DMS 273 (cell line): ENCODE measurements around the gene CRYM.
"Not testable (repeated sequence)": the region's sequence is repeated elsewhere in the genome, so short reads cannot be mapped to it uniquely, and the experiment has no call there.

ENCODE experiments used
- DNase-seq: peaks from one replicate; lab custom pipeline; 2025; ENCODE audit not compliant: unreplicated experiment; lab: John Stamatoyannopoulos, UW

The CRYM gene

DNA sequence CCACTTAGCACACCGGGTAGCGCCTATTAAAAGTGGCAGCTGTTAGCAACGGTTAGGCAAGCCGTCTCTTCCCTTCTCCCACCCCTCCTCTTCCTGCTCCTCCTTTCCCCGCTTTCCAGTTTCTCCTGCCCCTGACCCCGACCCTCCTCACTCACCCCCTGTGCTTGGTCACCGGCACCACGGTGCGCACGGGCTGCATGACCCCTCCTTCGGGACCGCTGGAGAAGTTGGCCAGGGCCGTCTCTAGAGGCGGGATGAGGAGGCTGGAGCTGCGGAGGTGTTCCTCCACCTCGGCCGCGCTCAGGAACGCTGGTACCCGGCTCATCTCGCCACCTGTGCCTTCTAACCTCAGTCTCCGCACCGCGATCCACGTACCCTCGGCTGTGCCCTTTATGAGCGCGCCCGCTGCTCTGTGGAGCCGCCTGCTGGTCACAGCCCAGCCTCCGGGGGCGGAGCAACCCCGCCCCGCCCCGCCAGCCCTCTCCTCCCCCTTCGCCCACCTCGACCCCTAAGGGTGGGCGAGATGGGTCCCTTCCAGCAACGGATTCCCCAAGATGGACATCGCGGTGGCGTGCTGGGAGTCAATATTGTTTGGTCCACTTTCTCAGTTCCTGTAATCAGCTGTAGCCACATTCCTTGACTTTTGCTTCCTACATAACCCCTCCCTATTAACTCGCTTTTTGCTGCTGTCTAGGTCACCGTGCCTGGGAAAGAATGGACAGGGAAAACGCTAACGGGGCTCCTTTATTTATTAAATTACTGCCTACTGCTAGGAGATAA lies at the start of gene CRYM:
TSS of gene CRYM (minus strand) at position 364 of the 780 bp plus-strand sequence. CDS start at position 325, 39 bp downstream.
- DNase-seq: peak; percentile 84

- no peak for DNase-seq
These were observed 49.0 kb upstream of the CRYM start for GRCh38 chr16:21327046-21327445.

GRCh38 chr16:21326459-21326858 lies 48.4 kb upstream of the CRYM start:
- no peak for DNase-seq

DNA sequence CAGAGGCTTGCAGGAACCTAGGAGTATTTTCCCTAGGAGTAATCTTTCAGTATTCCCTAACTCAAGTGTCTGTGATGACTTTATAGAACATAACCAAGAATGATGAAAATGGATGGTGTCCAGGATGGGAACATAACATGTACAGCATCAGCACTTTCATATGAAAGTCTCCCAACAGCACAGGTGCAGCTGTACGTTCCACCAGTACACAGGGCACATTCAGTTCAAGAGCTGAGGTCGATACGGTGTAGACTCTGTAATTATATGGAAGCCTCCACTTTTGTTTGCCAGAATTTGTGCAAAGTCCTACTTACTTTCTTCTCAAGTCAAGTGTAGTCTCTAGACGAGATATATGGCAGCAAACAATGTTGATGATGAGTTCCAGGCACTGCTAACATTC lies 46.2 kb upstream of the CRYM start:
- no peak for DNase-seq

DNA sequence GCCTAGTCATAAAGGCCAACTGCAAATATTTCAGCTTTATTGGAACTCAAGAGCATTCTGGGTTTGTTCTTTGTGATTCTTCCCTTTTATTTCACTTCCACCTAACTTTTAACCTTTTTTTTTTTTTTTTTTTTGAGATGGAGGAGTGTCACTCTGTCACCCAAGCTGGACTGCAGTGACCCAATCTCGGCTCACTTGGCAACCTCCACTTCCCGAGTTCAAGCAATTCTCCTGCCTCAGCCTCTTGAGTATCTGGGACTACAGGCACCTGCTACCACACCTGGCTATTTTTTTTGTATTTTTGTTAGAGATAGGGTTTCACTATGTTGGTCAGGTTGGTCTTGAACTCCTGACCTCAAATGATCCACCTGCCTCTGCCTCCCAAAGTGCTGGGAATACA lies 44.2 kb upstream of the CRYM start:
- not testable (repeated sequence) for DNase-seq

- DNase-seq: no peak
These were observed 43.6 kb upstream of the CRYM start for GRCh38 chr16:21321736-21322135.

DNA sequence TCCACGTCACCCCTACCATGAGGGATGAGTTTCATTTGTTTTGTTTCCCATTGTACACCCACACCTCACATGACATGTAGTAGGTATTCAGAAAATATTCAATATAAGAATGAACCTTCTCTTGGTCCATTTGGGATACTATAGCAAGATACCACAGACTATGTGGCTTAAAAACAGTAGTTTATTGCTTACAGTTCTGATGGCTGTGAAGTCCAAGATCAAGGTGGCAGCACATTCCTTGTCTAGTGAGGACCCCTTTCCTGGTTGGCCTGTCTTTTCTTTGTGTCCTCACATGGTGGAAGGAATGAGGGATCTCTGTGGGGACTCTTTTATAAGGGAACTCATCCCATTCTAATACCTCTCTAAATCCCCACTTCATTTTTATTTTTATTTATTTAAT lies 36.2 kb upstream of the CRYM start:
- no peak for DNase-seq

DNA sequence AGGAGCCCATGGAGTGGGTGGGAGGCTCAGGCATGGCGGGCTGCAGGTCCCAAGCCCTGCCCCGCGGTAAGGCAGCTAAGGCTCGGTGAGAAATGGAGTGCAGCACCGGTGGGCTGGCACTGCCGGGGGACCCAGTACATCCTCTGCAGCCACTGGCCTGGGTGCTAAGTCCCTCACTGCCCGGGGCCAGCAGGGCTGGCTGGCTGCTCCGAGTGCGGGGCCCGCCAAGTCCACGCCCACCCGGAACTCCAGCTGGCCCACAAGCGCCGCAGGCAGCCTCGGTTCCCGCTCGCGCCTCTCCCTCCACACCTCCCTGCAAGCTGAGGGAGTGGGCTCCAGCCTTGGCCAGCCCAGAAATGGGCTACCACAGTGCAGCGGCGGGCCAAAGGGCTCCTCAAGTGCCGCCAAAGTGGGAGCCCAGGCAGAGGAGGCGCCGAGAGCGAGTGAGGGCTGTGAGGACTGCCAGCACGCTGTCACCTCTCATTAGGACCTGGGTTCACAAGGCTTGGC lies 34.8 kb upstream of the CRYM start:
- not testable (repeated sequence) for DNase-seq

DNA sequence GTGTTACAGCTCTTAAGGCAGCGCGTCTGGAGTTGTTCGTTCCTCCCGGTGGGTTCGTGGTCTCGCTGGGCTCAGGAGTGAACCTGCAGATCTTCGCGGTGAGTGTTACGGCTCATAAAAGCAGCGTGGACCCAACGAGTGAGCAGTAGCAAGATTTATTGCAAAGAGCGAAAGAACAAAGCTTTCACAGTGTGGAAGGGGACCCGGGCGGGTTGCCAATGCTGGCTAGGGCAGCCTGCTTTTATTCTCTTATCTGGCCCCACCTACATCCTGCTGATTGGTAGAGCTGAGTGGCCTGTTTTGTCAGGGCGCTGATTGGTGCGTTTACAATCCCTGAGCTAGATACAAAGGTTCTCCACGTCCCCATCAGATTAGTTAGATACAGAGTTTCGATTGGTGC lies 34.0 kb upstream of the CRYM start:
- not testable (repeated sequence) for DNase-seq

- DNase-seq: not testable (repeated sequence)
These were observed 28.6 kb upstream of the CRYM start for GRCh38 chr16:21306712-21307111.

DNA sequence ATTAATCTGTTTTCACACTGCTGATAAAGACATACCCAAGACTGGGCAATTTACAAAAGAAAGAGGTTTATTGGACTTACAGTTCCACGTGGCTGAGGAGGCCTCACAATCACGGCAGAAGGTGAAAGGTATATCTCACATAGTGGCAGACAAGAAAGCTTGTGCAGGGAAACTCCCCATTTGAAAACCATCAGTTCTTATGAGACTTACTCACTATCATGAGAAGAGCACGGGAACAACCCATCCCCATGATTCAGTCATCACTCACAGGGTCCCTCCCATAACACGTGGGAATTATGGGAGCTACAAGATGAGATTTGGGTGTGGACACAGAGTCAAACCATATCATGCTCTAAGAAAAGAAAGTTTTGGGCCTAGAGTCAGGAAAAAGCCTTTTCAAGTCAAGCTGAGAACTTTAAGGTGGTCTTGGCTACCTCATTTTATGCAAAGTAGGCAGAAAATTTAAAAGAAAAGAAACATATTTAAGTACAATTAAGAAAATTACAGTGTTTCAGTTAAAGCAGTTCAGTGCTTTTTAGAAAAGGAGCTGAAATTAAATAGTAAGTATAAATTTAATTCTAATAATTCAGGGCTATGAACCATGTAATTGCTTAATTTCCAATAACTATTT lies 24.9 kb upstream of the CRYM start:
- peak; percentile 8 for DNase-seq

DNA sequence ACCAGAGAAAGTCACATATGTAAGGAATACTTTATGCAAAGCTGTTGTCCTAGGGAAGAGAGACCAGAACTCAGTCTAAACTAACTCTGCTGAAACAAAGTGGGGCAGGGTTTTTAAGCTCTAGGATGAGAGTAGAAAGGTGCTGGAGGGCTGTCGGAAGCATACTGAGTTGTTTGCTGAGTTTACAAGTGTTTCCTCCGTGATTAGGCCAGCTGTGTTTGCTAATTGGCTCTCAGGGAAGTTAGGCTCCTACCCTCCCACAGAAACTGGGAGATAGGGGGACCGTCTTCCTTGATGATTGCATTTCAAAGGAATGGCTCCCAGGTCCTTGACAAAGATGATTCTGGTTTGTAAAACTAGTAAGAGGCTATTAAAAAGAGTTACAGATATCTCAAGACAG lies 24.4 kb upstream of the CRYM start:
- peak; percentile 40 for DNase-seq

GRCh38 chr16:21301895-21302291 lies 23.8 kb upstream of the CRYM start:
- DNase-seq: no peak

DNA sequence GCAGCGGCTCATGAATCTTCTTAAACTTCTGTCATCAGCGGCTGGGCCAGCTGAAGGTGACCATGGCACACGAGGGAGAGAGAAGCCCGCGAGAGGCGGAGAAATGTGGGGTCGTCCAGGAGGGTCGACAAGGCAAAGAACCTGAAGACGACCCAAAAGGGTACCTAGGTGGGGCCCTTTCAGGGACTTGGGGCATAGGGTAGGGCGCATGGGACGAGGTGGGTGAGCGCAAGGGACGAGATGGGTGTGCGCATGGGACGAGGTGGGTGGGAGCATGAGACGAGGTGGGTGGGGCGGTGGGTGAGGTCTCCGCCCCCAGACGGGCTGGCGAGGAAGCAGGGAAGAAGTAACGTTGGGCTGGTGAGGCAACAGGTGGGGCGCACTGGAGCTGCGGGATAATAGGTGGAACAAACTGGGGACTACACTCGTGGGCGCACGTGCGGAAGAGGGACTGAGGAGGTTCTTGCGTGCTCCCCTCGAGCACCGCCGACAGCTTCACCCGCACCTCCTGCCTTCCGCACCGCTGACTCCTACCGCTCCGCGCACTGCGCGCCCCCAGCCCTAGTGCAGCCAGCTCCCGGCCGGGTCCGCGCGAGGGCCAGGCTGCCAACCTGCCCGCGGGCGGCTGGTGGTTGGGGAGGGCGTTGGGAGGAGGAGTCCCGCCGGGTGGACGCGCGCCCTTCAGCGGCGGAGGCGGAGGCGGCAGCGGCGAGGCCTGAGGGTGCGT lies 23.2 kb upstream of the CRYM start:
- peak; percentile 95 for DNase-seq

GRCh38 chr16:21300309-21301167 lies 22.4 kb upstream of the CRYM start:
- DNase-seq: peak; percentile 99

GRCh38 chr16:21289789-21290188 lies 11.7 kb upstream of the CRYM start:
- not testable (repeated sequence) for DNase-seq

- no peak for DNase-seq
These were observed 7.2 kb upstream of the CRYM start for GRCh38 chr16:21285314-21285713.

DNA sequence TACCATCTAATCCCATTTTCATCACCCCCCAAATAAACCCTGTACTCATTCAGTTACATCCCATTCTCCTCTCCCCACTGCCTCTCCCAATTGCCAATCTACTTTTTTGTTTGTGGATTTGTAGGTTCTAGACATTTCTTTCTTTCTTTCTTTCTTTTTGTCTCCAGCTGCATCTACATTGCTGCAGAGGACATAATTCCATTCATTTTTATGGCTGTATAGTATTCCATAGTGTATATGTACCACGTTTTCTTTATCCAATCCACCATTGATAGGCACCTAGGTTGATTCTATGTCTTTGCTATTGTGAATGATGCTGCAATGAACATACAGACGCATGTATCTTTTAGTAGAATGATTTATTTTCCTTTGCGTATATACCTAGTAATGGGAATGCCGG lies 6.3 kb upstream of the CRYM start:
- no peak for DNase-seq

DNA sequence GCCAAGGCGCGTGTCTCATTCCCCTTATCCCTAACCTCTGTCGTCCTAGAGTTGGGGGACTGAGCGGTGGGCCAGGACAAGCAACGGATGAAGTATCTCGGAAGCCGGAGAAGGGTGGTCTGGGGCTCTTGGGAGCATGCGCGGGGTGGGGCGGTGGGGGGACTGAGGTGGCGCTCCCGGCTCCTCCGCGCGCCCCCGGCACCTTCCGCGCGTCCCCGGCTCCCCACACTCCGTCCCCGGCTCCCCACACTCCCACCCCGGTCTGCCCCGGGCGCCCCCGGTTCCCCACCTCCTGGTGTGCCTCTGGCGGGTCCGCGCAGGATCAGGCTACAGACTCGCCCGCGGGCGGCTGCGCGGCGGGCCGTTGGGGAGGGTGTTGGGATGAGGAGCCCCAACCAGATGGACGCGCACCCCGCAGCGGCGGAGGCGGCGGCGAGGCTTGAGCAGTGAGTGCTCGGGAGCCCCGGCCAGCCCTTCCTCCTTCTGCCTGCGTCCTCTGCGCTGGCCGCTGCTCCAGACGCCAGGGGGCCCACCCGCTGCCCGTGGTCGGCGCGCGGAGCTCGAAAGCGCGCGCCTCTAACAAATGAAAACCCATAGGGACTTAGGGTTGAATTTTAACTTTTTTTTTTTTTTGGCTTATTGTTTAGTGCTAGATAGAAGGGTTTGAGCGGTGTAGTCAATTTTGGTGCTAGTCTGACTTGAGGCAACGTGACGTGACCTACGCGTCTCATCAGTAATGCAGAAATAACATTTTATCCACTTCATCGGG lies 5.6 kb upstream of the CRYM start:
- peak; percentile 89 for DNase-seq
